Measurements from ENCODE around the gene HLA-DQB2. TPM values are rescaled to one million over a fixed set of nuclear protein-coding genes. Genes with fewer than 3 reads are reported as not detected.

HLA-DQB2 gene
- total and polyA plus RNA-seq, 10 of the 15 experiments (the other 5 are each of a cell fraction or from before 2014, with no cell fraction given), result 0.28 to 27.1 (median 8.0) TPM

DNA sequence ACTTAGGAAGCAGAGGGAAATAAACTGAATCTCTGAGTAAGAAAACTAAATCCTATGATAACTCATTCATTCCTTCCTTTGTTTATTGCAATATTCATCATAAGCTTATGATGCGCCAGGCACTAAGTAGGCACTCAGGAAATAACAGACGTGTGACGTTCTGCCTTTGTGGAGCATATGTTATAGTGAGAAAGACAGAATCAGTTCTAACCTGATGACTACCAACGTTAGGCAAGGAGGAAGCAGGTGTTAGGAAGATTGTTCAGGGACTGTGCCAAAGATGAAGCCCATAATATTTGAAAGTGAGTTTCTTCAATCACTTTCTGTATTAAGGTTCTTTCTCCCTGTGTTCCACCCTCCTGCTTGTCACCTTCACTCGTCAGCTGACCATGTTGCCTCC, 18.6 kb downstream of the HLA-DQB2 start:
- Histone ChIP-seq H3K36me3 (ENCODE audit: control insufficient read depth in 2 of 2, insufficient read depth in 2 of 2, low read length in 1 of 2) (no peaks in the 10 kb centered on the region), H3K27me3 (replicated peaks in 1 of 2; ENCODE audit: control insufficient read depth in 2 of 2, insufficient read depth in 2 of 2, low read length in 1 of 2) (peaks cover 2 to 4% of the 10 kb centered on the region in 2 experiments; a peak in 2 of 4 replicates), H3K27ac (ENCODE audit: control insufficient read depth, insufficient read depth) (no peak overlapping the region), H3K4me3 (no peak overlapping the region), H3K79me2 (ENCODE audit: control insufficient read depth, insufficient read depth, low read length) (no peaks in the 10 kb centered on the region), H3K9ac (ENCODE audit: control insufficient read depth, insufficient read depth, low read length) (no peak overlapping the region), H2AFZ (ENCODE audit: control insufficient read depth, low read depth, low read length) (no peak overlapping the region), H3K4me2 (ENCODE audit: control insufficient read depth, insufficient read depth) (no peak overlapping the region), H4K20me1 (ENCODE audit: control insufficient read depth, insufficient read depth) (no peaks in the 10 kb centered on the region), H3K4me1 (ENCODE audit: control insufficient read depth, insufficient read depth, low read length) (no peaks in the 10 kb centered on the region), H3K9me3 (replicated peaks; ENCODE audit: control insufficient read depth, insufficient read depth, low read length) (no peaks in the 10 kb centered on the region)
- ChIA-PET CTCF (interaction anchor here (0.6 kb wide), 1 partner anchor 101 kb away, joined by 3 read pairs; no protein-coding TSS in a partner anchor), RAD21 (ENCODE audit: unreplicated experiment) (no interaction called here), POLR2A (no interaction called here), SMC1A (ENCODE audit: uncharacterized antibody, unreplicated experiment) (interaction anchor here (0.6 kb wide), 1 partner anchor 1634 kb away, joined by 3 read pairs; no protein-coding TSS in a partner anchor)
- 0% methylated on average over 5 of the region's 5 CpGs for WGBS (ENCODE audit: insufficient coverage, insufficient replicate concordance, low lambda C conversion rate, missing lambda C conversion rate)
- FAIRE-seq (no peak), ATAC-seq (no peak), DNase-seq (ENCODE audit: low read depth, low spot score) (no peak)
- in situ Hi-C loops (cut with MboI) (loop anchor here (5.0 kb wide), 1 partner anchor 107 kb away; the partner anchor contains the start of gene HLA-DQA1), intact Hi-C loops (cut with micrococcal nuclease; ENCODE audit: unreplicated experiment) (no loop called here)
- BruUV-seq (replicated peaks), result no TSS peak
- no peak for TF ChIP-seq JUND (IDR thresholded peaks at IDR 0.05; ENCODE audit: low read depth, low read length)
- TF ChIP-seq BACH1 (IDR thresholded peaks at IDR 0.05; ENCODE audit: borderline replicate concordance), result no peak
- TF ChIP-seq NR2C1 (IDR thresholded peaks at IDR 0.05), result no peak
- no peak for TF ChIP-seq EGR1 (IDR thresholded peaks at IDR 0.05; ENCODE audit: borderline replicate concordance in 1 of 2, low read depth in 2 of 2, low read length in 2 of 2)
- no peak for TF ChIP-seq TCF12 (IDR thresholded peaks at IDR 0.05; ENCODE audit: low read depth, low read length)
- no peak for TF ChIP-seq PAX8 (IDR thresholded peaks at IDR 0.05)
- TF ChIP-seq KDM1A (IDR thresholded peaks at IDR 0.05; ENCODE audit: borderline replicate concordance), result no peak
- no peak for TF ChIP-seq POLR2A (IDR thresholded peaks at IDR 0.05; ENCODE audit: low read depth, low read length)
- TF ChIP-seq ZSCAN29 (IDR thresholded peaks at IDR 0.05), result no peak
- TF ChIP-seq SMAD5 (IDR thresholded peaks at IDR 0.05; ENCODE audit: low read depth), result no peak

All from GM12878 (cell line).